HG02938 (cell line): ENCODE results near the gene PIK3R2.
"Not testable (repeated sequence)": the region's sequence is repeated elsewhere in the genome, so short reads cannot be mapped to it uniquely, and the experiment has no call there.

Experiments used
- ATAC-seq: cut with Tn5 transposase; IDR thresholded peaks from one replicate; pipeline ENCODE4 v1.9.1; 2021; ENCODE audit warnings: mild to moderate bottlenecking, moderate library complexity; ENCODE audit not compliant: unreplicated experiment

The PIK3R2 gene

DNA sequence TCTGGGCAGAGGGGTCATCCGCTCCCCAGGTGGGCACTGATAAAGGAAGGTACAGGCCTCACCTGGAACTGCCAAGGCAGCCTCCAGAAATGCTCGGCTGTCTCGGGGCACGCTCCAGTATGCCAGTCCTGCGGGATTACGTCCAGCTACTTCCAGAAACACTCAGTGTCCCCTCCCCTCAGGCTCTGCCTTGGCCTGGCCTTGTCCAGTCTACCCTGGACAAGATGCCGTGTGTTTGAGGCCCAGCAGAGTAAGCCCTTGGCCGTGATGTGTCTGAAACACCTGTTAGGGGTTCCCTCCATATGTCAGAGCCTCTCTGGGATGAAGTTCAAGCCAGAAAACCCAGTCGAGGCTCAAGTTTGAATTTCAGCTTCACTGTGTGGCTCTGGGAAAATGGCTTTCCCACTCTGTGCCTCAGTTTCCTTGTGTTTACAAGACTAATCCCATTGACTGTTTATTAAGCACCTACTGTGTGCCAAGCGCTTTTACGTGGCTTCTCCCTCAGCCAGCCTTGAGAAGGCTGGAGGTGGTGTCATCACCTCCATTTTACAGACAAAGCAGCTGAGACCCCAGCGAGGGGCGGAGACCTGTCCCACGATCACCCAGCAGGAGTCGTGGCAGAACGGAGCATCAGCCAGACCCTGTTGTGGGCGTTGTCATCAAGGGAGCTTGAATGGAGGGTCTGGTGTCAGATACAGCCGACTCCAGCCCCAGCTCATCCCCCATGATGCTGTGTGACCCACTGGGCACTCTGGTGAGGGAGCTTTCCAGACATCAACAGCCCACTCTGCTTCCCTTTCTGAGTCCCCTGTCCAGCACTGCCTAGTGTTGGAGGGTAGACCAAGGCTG, 2.0 kb upstream of the PIK3R2 start:
- ATAC-seq, result no peak

DNA sequence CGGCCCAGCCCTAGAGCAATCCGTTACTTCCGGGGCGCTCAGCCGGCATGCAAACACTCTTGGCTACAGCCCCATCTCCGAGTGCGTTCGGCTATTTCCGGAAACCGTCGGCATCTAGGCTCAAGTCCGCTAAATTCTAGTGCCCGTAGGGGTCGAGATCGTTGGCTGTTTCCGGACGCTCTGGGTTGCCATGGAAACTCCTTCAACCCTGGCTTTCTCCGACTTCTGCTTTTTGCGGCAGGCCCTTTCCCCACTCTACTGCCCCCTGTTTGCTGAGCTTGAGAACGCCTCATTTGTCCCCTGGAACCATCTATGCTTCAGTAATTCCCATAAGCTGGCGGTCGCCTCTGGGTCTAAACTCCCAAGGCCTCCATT, 534 bp upstream of the PIK3R2 start:
- ATAC-seq, result peak; percentile 60

DNA sequence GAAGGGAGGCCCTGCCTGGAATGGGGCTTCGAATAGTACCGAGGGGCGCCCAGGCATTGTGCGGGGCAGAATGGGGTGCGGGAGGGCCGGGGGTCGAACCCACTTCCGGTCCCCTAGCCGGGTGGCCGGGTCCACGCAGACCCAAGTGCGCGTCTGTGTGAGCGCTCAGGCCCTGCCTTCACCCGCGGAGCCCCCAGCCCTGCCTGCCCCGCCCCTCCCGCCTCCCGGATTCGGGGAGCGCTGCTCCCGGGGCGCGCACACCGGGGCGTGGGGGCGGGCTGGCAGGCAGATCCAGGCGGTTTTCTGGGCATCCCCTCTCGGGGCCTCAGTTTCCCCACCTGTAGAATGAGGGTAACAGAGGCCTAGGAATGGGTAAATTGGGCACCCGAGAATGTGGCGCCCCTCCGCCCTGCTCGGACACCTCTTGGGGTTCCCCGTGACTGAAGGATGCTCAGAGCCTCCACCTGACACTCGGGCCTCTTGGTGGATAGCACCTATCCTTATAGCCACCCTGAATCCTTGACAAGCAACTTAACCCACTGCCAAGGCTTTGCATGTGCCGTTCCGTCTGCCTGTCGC, 682 bp downstream of the PIK3R2 start:
- ATAC-seq, result no peak

DNA sequence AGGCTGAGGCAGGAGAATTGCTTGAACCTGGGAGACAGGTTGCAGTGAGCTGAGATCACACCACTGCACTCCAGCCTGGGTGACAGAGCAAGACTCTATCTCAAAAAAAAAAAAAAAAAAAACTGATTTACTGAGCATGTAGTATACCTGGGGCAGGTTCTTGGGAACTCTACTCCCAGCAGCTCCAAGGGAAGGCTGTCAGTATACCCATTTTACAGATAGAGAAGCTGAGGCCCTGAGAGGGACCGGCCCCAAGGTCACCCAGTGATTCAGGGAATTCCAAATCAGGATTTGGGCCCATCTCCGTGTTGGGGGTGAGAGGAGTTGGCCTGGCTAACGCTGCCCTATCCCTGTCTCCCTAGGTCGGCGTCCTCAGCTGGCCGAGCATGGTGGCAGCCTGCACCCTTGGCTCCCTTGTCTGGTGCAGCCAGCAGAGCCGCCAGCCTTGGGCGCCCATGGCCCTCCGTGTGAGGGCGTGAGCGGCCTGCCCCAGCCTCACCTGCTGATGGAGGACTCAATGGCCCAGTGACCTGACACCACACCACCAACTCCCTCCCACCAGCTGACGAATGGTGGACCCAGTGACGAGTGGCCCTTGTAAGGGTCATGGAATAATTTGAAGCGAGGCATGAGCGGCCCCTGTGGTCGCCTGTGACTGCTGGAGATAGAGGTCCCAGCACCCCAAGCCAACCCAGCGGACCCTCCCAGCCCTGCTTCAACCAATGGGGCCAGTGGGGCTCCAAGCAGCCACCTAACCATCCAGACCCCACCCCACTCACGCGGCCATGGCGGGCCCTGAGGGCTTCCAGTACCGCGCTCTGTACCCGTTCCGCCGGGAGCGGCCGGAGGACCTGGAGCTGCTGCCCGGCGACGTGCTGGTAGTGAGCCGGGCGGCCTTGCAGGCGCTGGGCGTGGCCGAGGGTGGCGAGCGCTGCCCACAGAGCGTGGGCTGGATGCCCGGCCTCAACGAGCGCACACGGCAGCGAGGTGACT, 2.4 kb downstream of the PIK3R2 start:
- ATAC-seq, result no peak

DNA sequence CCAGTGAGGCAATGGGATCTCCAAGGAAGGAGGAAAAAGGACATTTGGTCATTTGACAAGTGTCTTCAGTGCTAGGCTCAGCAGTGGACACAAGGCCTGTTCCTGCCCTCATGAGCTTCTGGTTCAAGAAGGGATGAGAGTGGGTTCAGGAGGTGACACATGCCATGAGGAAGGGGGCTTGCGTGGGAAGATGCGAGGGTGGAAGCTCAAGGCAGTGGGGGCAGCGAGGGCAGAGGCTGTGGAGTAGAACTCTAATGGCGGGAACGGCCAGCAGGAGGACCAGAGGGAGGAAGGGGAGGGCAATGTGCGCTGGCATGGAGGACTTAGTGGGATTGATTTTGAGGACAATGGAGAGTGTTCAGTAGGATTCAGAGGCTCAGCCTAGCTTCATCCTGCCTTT, 3.3 kb downstream of the PIK3R2 start:
- ATAC-seq, result no peak

DNA sequence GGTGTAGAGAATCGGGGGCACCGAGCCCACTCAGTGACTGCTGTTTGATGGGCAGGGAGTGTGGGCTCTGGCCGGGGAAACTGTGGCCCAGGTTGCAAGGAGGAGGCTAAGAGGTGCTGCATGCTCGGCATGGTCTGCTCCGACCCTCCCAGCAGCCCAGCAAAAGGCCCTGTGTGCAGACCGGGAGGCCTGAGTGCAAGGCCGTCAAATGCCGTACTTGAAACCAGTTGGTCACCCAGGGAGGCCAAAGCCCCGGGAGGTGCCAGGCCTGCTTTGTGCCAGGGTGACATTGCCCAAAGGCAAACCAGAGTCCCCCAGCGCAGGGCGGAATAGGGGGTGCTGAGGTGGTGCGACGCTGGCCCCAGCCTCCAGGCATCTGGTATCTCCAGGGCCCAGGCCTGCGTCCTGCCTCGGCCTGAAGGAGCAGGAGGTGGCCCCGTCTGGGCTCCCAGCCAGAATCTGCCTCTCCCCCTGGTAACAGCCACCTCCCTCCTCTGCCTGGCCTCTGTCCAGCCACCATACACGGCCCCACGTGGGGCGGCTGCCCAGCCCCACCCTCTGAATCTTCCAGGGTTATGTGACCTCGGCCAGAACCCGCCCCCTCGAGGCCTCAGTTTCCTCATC, 4.0 kb downstream of the PIK3R2 start:
- ATAC-seq, result no peak

DNA sequence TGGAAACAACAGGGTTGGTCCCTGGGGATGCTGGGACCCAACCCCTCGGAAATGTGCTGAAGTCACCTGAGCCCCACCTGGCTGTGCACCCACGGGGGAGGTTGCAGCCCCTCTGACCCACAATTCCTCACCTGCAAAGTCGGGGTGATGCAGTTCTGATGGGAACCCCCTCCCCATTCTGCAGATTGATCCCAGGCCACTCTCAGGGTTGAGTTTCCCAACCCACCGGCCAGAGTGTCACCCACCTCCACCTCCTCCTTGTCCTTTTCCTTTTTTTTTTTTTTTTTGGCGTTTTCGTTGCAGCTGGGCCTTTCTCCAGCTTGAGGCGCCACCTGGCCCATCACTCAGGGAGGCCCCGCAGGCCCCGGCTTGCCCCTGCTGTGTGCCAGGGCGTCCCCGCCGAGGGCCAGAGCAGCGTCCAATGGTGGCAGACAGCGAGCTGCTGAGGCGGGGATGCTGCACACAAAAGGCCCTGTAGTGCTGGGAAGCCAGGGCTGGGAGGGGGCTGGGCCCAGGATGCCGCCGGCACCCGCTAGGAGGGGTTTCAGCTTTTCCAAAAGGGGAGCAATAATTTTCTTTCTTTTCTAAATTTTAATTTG, 4.6 kb downstream of the PIK3R2 start:
- no peak for ATAC-seq

DNA sequence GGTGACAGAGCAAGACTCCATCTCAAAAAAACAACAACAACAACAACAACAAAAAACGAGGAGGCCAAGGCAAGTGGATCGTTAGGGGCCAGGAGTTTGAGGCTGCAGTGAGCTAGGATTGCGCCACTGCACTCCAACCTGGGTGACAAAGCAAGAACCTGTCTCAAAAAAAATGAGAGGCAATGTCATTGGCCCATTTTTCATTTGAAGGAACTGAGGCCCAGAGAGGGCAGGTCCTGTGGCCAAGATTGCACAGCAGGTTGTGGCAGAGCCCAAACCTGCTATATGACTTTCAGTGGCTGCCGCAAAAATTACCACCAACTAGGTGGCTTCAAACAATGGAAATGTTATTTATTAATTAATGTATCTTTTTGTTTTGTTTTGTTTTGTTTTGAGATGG, 5.5 kb downstream of the PIK3R2 start:
- ATAC-seq, result no peak

DNA sequence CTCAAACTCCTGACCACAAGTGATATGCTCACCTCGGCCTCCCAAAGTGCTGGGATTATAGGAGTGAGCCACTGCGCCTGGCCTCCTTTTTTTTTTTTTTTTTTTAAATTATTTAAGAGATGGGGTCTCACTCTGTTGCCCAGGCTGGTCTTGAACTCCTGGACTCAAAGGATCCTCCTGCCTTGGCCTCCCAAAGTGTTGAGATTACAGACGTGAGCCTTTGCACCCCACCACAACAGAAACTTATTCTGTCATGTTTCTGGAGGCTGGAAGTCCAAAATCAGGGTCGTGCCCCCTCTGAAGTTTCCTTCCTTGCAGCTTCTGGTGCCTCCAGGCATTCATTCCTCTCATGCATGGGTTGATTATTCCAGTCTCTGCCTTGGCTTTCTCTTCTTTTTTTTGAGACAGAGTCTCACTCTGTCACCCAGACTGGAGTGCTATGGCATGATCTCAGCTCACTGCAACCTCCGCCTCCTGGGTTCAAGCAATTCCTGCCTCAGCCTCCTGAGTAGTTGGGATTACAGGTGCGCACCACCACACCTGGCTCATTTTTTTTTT, 6.2 kb downstream of the PIK3R2 start:
- ATAC-seq, result not testable (repeated sequence)

DNA sequence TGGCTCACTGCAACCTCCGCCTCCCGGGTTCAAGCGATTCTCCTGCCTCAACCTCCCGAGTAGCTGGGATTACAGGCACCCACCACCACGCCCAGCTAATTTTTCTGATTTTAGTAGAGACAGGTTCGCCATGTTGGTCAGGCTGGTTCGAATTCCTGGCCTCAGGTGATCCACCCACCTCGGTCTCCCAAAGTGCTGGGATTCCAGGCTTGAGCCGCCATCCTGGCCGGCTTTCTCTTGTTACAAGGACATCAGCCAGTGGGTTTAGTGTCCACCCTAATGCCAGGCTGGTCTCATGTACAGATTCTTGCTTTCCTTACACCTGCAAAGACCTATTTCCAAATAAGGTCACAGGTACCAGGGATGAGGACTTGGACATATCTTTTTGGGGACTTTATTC, 6.8 kb downstream of the PIK3R2 start:
- ATAC-seq, result no peak

DNA sequence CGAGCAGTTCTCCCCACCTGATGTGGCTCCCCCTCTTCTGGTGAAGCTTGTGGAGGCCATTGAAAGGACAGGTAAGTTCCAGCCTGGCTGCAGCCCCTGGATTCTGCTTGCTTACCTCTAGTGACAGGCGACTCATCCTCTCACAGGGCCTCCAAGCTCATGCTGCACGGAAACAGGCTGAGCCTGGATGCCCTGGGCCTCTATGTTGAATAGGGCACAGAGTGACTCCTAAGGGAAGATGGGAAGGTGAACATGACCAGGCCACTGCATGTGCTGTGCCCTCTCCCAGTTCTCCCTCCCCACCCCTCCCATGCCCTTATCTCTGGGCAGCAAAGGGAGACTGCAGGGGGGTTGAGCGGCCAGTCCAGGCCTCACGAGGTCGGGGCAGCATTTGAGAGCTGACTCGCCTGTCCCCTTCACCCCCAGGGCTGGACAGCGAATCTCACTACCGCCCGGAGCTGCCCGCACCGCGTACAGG, 7.6 kb downstream of the PIK3R2 start:
- ATAC-seq, result no peak

DNA sequence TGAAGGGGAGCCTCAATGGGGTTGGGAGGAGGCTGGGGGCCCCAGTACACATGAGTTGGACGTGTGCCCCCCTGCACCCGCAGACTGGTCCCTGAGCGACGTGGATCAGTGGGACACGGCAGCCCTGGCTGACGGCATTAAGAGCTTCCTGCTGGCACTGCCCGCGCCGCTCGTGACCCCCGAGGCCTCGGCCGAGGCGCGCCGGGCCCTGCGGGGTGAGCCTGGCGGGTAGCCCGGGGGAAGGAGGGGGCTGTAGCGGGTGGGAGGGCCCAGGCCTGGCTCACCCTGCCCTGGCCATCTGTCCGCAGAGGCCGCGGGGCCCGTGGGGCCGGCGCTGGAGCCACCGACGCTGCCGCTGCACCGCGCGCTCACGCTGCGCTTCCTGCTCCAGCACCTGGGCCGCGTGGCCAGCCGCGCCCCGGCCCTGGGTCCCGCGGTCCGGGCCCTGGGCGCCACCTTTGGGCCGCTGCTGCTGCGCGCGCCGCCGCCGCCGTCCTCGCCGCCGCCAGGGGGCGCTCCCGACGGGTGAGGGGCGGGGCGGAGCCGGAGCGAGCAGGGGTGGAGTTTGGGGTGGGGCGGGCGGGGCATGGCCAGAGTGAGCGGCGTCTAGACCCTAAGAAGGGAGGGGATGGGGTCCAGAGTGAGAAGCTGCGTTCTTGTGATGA, 8.1 kb downstream of the PIK3R2 start:
- ATAC-seq, result no peak

DNA sequence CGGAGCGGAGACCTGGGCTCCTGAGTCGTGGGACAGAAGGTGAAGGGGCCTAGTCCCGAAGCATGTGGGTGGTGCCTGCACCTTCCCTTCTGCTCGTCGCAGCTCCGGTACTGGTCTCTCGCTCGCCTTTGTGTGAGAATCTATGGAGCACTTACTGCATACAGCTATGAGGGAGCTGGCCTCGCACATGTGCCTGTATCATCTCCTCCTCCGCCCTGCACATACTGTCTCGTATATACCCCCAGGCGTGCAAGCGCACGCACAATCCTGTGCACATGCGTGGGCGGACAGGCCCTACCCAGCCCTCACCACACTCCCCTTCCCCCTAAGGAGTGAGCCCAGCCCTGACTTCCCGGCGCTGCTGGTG, 8.7 kb downstream of the PIK3R2 start:
- ATAC-seq, result no peak

DNA sequence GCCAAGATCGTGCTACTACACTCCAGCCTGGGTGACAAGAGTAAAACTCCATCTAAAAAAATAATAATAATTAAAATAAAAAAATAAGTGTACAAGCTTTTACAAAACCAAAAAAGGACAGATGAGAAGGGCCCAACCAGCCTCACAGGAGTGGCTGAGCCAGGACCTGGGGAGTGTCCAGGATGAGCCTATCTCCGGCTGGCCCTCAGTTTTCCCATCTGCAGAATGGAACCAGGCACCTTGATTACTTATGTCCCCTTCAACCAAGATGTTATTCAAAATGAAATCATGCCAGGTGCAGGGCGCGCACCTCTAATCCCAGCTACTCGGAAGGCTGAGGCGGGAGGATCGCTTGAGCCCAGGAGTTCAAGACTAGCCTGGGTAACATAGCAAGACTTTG, 11.1 kb downstream of the PIK3R2 start:
- no peak for ATAC-seq

DNA sequence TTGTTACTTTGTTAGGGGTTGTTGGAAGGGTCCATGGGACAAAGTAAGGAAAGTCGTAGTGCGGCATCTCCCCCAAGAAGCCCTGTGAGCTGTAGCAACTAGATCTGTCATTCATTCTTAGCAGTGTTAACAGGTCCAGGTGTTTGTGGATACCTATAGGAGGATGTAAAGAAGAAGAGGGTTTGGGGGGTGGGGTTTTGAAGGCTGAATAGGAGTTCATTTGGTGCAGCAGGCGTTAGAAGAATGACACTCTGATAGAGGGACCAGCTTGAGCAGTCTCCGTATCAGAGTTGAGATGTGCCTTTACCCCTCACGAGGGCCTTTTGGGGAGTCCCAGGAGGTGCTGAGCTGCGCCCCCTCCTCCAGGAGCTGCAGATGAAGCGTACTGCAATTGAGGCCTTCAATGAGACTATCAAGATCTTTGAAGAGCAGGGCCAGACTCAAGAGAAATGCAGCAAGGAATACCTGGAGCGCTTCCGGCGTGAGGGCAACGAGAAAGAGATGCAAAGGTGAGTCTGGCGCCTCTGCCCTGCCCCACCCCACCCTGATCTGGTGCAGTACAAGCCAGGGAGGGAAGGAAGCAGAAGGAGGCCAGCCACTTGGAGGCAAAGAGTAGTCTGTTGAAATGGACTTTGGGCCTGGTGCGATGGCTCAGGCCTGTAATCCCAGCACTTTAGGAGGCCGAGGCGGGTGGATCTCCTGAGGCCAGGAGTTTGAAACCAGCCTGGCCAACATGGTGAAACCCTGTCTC, 13.0 kb downstream of the PIK3R2 start:
- ATAC-seq, result no peak

DNA sequence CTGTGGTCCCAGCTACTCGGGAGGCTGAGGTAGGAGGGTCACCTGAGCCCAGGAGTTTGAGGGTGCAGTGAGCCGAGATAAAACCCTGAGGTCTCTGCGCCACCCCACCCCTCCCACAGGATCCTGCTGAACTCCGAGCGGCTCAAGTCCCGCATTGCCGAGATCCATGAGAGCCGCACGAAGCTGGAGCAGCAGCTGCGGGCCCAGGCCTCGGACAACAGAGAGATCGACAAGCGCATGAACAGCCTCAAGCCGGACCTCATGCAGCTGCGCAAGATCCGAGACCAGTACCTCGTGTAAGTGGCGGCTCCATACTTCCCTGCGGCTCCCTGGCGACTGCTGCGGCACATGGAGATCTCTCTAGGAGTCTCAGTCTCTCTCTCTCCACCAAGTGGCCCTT, 14.0 kb downstream of the PIK3R2 start:
- no peak for ATAC-seq

DNA sequence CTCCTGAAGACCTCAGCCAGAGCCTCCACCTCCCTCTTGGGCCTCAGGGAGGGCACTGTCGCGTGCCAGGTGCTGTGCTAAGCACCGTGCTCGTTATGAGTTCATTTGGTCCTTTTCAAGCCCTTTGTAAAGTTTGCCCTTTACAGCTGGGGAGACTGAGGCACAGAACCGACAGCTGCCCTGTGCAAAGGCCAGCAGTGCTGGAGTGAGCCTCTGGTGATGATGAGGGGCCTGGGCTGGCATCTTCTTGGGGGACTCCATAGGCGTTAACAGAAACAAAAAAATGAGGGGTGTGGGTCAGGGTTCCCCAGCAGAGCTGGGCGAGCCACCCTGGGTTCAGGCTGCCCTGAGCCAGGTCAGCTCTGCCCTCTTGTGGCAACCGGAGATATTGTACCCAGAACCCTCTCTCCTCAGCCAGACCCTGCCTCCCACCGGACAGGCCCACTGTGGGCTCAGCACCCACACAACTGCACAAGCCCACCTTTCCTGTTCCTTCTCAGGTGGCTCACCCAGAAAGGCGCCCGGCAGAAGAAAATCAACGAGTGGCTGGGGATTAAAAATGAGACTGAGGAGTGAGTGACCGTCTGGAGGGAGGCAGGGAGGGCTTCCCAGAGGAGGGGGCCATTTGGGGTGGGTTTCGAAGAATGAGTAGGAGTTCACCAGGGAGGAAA, 15.1 kb downstream of the PIK3R2 start:
- no peak for ATAC-seq

DNA sequence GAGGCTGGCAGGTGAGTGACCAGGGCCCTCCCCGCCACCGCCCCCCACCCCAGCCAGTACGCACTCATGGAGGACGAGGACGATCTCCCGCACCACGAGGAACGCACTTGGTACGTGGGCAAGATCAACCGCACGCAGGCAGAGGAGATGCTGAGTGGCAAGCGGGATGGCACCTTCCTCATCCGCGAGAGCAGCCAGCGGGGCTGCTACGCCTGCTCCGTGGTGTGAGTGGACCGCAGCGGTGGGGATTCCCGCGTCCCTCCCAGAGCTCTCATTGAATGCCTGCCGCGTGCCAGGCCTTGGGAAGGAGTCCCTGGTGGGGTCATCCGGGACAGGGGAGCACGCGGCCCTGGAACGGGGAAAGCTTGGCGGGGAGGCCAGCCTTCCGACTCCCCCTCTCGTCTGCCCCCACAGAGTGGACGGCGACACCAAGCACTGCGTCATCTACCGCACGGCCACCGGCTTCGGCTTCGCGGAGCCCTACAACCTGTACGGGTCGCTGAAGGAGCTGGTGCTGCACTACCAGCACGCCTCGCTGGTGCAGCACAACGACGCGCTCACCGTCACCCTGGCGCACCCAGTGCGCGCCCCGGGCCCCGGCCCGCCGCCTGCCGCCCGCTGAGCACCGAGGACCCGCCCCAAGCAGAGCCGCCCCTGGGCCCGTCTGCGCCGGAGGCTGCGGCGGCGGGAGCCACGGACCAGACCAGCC, 15.9 kb downstream of the PIK3R2 start:
- no peak for ATAC-seq
